Lower leg skin (tissue), 4 donors: ENCODE results near the gene RNPS1. TPM values are rescaled to one million over a fixed set of nuclear protein-coding genes. Genes with fewer than 3 reads are reported as not detected.

Experiments used
- DNase-seq, 2 donors: peaks; one replicate each; pipeline ENCODE4 v3.0.0-alpha.2; 2019; ENCODE audit warnings: low spot score in 2 of 2
- H3K4me3 ChIP-seq: fragments of 200-600 bp; sonication (generic); 2 replicates; pipeline ENCODE4 v1.5.1; 2017; ENCODE audit warnings: mild to moderate bottlenecking, low read depth; ENCODE audit not compliant: poor library complexity, severe bottlenecking
- POLR2A ChIP-seq, 2 donors: fragments of 450-650 bp; IDR thresholded peaks; one replicate each; pipeline ENCODE4 v1.6.1; 2016 to 2017; ENCODE audit warnings: antibody characterized with exemption in 2 of 2, mild to moderate bottlenecking in 1 of 2, moderate library complexity in 1 of 2
- WGBS, 2 donors: methylation state at CpG; one replicate each; pipeline ENCODE4 v1.1.5; 2018; 5-methylcytosine and 5-hydroxymethylcytosine counted together
- intact Hi-C: fragments of 100-400 bp; cut with DNase I; formaldehyde crosslinking; loops from one replicate; pipeline ENCODE4 v1.15.0; 2023; ENCODE audit warnings: low total_unique reads
- total RNA-seq, 4 donors: library from RNA; depleted of rRNA; stranded (reverse); fragments of >200 nt; gene quantifications; one replicate each; pipeline ENCODE4 v1.1.0, GENCODE V29; 2016
- TF ChIP-seq, protein P1 (sequence below), 3 donors: fragments of 450-650 bp; IDR thresholded peaks; one replicate each; pipeline ENCODE4 v1.5.1; 2016; ENCODE audit warnings: antibody characterized with exemption in 3 of 3, mild to moderate bottlenecking in 3 of 3, moderate library complexity in 2 of 3

Gene RNPS1
- total RNA-seq, 4 donors from 2014 or later = 127 to 132 (median 128) TPM

DNA sequence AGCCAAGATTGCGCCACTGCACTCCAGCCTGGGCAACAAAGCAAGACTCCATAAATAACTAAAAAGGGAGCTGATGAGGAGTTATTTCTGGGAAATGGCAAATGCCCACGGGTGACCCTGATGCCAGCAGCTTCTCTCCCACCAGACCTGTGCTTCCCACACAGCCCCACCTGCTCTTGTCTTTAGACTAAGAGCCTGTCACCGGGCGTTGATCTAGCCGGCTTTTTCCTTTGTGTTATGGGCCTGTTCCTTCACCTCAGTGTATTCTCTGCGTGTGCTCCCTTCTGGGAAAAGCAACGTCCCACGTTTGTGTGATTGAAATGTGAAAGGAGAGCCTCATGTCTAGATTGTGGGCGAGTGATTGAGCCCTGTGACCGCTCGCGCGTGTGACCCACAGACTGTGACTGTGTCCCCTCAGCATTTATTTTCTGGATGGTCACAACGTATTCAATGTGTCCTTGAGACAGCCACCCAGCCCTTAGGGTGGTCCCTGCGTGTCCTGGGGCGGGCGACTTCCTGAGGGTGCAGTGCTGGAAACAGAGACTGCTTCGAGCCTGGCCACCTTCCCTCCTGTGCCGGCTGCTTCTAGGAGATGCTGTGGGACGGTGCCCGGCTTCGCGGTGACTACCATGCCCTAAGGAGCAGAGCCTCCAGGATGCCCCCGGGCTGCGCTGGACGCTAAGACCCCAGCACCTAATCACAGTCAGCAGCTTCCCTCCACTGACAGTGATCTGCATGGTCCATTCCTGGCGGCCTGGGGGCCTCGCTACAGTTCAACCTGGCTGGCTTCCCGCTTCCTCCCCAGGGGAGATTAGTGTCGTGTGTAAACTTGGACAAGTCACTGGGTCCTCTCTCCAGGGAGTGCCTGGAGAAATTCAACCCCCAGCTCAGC is 7.8 kb upstream of the RNPS1 start:
- intact Hi-C loops = no loop called here
- H3K4me3 ChIP-seq = no peak overlapping the region
- DNase-seq = no peak
- no peak for TF ChIP-seq POLR2A (IDR thresholded peaks at IDR 0.05)
- TF ChIP-seq, protein P1, sequence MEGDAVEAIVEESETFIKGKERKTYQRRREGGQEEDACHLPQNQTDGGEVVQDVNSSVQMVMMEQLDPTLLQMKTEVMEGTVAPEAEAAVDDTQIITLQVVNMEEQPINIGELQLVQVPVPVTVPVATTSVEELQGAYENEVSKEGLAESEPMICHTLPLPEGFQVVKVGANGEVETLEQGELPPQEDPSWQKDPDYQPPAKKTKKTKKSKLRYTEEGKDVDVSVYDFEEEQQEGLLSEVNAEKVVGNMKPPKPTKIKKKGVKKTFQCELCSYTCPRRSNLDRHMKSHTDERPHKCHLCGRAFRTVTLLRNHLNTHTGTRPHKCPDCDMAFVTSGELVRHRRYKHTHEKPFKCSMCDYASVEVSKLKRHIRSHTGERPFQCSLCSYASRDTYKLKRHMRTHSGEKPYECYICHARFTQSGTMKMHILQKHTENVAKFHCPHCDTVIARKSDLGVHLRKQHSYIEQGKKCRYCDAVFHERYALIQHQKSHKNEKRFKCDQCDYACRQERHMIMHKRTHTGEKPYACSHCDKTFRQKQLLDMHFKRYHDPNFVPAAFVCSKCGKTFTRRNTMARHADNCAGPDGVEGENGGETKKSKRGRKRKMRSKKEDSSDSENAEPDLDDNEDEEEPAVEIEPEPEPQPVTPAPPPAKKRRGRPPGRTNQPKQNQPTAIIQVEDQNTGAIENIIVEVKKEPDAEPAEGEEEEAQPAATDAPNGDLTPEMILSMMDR (IDR thresholded peaks at IDR 0.05) = no peak
- WGBS, 2 donors = 78 to 85% methylated on average over 29 to 30 of the region's 30 CpGs

DNA sequence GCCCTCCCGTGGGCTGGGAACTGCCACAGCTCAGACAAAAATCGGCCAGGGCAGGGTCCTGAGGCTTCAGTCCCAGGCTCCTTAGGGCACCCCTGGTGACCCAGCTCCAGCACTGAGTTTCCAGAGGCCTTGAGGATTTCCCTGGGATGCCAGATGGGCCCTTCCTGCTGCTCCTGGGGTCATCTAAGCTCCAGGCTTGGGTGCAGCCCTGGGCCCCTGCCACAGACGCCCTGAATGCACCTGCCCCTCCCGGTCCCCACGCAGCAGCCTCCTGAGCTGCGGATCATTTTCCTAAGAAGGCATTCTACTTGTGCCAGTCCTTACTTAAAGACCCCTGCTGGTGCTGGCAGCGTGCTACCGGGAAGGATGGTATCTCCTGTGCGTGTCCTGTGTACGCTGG is 6.0 kb upstream of the RNPS1 start:
- intact Hi-C loops = no loop called here
- TF ChIP-seq, protein P1 (IDR thresholded peaks at IDR 0.05) = no peak
- no peak for TF ChIP-seq POLR2A (IDR thresholded peaks at IDR 0.05)
- 71 to 72% methylated on average over 9 to 10 of the region's 10 CpGs for WGBS, 2 donors
- H3K4me3 ChIP-seq = no peak overlapping the region
- DNase-seq = no peak

DNA sequence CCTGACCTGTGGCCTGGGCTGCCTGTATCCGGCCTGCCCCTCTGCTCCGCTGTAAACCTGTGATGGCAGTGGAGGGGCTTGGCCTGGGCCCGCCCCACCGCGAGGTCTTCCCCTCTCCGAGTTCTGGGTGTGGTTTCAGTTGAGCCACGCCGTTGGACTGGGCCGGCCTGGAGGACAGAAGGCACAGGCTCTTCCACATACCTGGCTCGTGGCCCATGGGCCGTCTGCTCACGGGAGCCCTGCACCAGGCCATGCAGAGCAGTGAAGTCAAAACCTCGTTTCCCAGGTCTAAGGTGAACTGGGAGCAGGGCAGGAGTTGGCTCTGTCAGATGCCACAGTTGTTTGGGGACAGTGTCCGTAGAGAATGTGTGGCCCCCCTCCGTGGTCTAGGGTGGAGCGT is 5.6 kb upstream of the RNPS1 start:
- intact Hi-C loops = no loop called here
- 66 to 98% methylated on average over 4 to 12 of the region's 16 CpGs for WGBS, 2 donors
- DNase-seq = no peak
- no peak overlapping the region for H3K4me3 ChIP-seq
- no peak for TF ChIP-seq POLR2A (IDR thresholded peaks at IDR 0.05)
- TF ChIP-seq, protein P1 (IDR thresholded peaks at IDR 0.05) = no peak

DNA sequence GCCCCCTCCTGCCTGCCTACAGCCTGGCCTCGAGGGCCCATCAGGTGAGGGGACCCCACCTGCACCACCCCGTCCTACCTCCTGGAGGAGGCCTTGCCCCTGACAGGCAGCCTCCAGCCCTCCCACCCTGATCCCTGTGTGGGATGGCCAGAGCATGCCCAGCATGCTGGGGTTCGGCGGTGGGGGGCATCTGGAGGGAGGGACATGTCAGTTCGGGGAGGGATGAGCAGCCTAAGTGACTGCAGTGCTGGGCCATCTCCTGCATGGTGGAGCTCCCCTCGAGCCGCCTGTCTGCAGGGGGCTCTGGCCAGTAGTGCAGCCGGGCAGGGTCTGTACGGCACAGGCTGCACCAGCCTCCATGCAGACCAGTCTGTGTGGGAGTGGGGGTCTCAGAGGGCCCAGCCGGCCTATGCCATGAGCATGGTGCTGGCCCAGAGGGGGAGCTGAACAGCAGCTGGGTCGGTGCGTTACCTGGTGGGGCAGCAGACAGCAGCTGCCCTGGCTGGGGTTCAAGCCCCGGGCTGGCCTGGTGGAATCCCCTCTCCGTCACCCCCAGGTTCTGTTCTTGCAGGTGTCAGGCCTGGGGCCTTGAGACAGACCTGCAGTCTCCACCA is 4.0 kb upstream of the RNPS1 start:
- TF ChIP-seq, protein P1 (IDR thresholded peaks at IDR 0.05) = no peak
- TF ChIP-seq POLR2A (IDR thresholded peaks at IDR 0.05) = no peak
- WGBS, 2 donors = 90 to 93% methylated on average over 8 to 12 of the region's 14 CpGs
- no peak overlapping the region for H3K4me3 ChIP-seq
- intact Hi-C loops = no loop called here
- DNase-seq = no peak

DNA sequence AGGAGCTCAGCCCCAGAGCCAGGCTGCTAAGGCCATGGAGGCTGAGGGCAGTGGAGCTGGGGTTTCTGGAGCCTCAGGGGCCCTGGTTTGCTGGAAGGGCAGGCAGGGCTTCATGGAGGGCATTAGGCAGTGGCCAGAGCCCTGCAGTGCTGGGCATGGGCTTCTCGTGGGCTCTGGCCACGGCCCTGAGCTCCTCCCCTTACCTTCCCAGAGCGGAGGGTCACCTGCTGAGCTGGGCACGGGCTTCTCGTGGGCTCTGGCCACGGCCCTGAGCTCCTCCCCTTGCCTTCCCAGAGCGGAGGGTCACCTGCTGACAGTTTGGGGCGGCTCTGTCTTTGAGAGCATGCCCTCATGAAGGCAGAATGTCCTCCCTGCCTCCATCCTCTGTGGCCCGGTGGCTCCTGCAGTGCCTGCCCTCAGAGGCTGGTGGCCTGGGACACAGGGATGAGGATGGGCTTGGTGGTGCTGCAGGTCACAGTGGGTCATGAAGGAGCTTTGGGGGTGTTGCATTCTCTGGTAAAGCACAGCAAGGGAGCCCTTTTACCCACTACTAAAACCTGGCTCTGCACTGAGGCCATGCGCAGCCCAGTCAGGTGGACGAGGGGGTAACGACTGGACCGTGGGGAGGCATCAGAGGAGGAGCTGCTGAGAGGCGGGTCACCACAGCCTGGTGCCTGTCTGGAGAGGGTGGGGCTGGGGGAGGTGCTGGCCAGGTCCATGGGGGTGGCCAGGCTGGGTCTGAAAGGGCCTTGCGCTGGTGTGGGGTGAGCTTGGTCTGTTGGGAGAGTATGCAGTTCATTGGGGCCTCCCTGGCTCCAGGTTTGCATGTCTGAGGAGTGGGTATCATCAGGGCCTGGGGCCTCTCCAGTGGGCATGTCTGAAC is 2.9 kb upstream of the RNPS1 start:
- no peak for TF ChIP-seq POLR2A (IDR thresholded peaks at IDR 0.05)
- TF ChIP-seq, protein P1 (IDR thresholded peaks at IDR 0.05) = no peak
- 76 to 85% methylated on average over 14 to 15 of the region's 15 CpGs for WGBS, 2 donors
- no peak overlapping the region for H3K4me3 ChIP-seq
- intact Hi-C loops = no loop called here
- no peak for DNase-seq
